ENCODE measurements around the gene CERK. TPM values are rescaled to one million over a fixed set of nuclear protein-coding genes. Genes with fewer than 3 reads are reported as not detected.

Gene CERK
- polyA plus RNA-seq, 1 donor = 50.4 TPM

DNA sequence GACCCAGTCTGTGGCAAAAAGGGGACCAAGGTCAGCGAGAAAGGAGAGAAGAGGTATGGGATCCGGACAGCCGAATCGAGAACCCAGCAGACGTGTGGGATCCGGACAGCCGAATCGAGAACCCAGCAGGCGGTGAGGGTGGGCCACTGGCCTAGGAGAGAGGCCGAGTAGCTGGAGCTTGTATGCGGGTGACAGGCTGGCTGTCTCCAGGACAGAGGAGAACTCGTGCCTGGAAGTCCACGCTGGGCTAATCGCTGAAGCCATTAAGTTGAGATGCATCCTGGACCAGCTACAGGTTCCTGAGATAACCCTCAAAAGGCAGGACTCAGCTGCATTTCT, 6.0 kb downstream of the CERK start:
- no peak for DNase-seq

DNA sequence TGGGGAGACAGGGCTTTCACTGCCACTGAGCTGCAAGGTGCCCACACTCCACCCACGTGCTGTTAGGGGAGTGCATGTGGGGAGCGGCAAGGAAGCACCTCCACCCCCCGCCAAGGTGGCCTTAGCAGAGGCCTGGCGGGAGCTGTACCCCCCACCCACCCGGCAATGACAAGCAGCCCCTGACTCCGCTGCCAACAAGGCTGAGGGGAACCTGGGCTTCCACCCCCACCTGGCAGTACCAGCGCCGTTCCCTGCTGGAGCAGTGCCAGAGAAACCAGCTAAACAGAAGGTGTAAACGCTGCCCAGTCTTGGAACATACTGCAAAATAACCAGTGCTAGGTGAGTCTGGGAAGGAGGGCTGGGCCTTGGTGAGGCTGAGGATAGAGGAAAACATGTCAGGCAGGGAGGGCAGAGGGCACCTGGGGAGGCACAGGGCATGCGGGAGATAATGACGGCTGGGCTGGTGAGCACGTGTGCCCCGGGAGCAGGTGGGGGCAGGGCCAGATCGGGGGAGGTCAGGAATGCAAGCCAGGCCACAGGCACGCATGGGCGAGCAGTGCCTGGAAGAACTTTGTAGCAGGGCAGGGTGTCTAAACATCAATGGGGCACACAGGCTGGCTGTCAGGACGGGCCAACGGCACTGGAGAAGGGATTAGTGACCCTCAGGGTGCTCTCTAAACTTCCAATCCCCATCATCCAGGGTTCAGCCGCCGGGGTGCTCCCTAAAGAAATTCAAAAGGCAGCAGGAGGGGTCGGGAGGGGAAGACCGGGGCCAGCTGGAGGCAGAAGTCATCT, 6.6 kb downstream of the CERK start:
- no peak for DNase-seq

DNA sequence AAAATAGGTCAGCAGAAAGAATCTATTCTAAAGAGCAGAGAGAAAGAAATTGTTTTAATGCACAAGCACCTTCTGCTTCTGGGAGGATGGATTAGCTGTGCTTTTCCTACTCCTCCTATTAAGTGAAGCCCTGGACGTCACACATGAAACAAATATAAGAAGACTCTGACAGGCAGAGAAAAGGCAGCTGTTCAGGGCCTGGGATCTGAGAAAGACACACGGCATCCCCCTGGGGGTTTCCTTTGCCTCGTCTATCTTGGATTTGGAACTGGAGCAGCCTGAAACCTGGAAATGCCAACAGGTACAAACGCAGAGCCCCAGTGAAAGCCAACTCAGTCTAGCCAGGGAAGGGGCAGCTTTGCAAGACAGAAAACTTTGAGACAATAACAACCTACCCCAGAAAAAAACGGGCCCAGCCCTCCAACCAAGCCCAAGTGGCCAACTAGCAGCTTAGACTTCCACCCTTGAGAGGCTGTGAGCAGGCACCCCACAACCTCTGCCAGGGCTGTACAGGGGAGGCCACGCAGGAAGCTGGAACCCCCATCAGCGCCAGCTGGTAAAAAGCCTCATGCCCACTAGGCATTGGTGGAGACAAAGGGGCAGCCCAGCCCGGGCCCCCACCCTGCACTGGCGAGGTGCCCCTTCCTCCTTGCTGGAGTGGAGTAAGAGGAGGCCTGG, 7.3 kb downstream of the CERK start:
- no peak for DNase-seq

DNA sequence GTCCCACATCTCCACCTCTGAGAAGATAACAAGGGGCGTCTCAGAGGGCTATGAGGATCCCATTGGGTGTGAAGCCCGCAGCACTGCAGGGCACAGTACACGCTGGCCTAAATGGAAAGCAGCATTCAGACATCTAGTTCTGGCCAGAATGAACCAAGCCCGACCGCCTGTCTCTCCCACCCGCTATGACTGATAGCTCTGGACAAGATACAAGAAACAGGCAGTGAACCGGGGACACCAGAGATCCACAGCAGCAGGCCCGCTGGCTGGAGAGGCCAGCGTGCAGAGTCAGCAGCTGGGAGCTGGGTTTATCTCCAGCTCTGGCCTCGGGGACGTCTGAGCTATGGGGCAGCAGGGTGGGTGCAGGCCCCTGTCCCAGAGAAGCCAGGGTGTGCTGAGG, 9.6 kb downstream of the CERK start:
- no peak for DNase-seq

DNA sequence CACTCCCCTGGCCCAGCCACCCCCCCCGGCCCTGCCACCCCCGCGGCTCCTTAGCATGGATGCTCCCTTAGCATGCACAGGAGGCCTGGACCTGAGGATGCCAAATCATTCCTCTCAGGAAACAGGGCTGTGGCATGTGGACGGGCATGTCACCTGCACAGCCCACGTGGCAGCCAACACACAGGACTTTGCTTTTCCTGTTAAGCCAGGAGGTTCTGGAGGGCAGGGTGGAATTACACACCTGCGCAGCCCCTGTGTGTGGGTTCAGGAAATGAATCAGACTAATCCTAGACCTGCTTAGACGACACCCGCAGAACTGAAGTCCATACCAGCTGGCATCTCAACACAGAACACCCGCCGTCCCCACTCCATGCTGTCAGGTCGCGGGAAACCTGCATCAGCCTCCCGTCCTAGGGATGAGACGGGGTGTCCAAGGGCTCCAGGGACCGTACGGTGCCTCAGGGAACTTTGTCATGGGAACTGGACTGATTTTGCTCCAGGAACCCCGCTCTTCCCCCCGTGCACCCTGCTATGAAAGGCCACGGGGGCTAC, 10.2 kb downstream of the CERK start:
- no peak for DNase-seq

DNA sequence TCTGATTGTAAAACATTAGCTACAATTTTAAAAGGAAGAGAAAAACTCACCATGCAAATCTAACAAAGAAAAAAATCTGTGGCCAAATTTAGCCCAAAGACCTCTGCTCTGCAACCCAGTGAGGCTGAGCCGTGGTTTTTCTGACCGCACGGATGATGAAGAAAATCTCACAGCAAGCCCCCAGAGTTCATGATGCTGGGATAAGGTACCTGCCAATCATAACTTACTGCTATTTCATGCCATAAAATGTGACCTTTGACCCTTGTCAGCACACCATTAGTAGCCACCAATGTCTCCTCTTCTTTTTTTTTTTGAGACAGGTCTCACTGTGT, 11.1 kb downstream of the CERK start:
- no peak for DNase-seq

DNA sequence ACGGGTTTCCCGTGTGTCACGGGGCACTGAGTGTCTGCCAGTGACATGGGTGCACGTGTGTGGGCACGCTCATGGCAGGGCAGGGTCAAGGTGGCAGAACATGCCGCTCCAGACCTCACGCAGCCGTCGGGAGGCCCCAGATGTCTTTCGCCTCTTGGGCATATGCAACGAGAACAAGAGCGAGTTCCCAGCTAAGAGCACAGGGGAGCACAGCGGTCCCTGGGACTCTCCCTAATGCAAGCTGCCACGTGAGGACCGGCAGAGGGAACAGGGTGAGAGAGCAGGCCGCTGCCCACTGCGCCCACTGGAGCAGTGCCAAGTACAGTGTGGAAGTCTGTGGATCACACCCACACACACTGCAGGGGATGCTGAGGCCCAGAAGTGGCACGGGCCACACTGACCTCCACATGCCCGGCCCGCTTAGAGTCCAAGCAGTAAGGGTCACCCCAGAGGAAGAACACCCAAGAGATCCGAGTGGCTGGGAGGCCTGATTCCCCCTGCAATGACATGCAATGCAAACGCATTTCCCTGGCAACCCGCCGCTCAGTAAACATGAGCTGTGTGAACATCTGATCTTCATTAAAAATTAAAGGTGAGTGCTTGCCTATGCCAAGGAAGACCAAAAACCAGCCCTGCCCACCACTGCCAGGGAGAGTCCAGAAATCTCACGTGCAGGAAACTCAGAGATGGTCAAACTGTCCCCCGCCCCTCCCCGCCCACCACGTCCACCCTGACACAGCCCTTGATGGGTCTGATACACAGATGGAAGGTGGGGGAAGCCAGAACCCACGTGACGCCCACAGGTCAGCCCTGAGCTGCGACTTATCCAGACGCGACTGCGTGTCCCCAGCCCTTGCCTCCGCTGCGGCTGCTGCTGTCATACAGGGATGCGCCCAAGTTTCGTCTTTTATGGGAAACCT, 11.7 kb downstream of the CERK start:
- no peak for DNase-seq

DNA sequence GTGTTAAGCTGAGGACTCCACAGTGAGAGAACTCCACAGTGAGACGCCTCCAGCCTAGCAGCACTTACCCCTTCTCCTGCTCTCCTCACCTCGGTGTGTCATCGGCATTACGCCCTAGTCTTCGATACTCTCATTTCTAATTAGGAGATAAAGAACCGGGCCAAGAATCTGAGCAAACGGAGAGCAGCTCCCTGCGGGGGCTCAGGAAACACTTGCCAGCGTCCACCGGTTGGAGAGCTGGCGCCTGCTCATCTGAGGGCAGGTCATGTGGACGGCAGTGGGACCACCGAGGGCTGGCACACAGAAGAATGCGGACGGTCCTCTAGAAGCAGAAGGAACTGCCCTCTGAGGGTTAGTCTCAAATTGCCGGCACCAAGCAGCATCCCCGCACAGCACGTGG, 13.0 kb downstream of the CERK start:
- no peak for DNase-seq

DNA sequence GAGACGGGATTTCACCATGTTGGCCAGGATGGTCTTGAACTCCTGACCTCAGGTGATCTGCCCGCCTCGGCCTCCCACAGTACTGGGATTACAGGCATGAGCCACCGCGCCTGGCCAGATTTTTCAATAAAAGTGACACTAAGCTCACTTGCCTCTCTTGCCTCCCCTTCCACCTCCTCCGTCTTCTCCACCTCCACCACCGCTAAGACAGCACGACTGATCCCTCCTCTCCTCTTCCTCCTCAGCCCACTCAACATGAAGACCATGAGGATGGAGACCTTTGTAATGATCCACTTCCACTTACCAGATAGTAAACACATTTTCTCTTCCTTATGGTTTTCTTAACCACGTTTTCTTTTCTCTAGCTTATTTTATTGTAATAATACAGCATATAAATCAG, 14.2 kb downstream of the CERK start:
- no peak for DNase-seq

DNA sequence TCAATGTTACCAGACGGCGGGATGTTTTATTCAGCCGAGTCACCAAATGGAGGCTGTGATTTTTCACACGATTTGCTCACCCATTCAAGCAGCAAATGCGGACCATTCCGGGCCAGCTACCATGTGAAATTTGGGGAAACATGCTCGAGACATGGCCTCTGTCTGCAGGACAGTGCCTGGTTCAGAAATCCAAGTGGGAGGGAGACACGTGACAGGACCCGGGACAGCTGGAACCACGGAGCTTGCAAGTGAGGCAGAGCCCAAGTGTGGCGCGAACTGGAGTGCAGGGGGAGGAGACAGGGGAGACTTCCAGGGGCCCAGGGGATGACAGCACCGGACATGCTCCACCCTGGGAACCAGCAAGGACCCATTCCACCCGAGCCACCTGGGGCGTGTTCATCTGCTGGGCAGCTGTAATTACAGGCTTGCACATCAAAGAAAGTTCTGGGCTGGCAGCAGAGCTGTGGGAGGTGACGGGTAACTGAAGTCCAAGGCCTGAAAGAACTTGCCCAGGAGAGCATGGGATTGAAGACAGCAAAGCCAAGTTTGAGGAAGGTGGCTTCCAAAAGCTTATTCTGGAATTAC, 16.5 kb downstream of the CERK start:
- DNase-seq = no peak

DNA sequence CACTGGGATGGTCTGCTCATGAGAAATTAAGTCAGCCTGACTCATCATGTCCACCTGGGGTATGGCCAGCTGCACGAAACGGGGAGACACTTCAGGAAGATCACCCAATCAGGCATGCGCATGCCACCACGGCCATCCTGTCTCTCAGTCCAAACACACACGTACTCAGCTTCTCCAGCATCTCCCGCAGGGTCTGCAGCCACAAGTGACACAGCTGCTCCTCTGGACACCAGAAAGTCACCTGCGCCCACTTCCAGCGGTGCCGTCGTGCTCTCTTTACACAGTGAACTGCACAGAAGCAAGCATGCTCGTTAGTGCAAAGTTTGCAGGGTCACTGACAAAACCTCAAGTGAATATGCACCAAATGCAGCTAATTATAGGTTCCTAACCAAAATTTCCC, 18.1 kb downstream of the CERK start:
- no peak for DNase-seq

DNA sequence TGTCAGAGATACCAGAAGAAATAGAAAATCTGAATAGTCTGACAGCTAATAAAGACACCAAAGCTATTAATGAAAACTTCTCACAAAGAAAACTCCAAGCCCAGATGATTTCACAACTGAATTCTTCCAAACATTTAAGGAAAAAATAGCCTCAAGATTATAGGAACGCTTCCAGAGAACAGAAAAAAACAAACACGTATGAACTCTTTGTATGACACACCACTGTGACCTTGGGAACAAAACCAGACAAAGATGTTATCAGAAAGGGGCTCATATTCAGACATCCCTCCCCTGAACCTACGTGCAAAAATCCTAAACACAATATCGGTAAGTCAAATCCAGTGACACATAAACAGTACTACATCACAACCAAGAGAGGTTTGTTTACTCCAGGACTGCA, 23.5 kb downstream of the CERK start:
- no peak for DNase-seq

DNA sequence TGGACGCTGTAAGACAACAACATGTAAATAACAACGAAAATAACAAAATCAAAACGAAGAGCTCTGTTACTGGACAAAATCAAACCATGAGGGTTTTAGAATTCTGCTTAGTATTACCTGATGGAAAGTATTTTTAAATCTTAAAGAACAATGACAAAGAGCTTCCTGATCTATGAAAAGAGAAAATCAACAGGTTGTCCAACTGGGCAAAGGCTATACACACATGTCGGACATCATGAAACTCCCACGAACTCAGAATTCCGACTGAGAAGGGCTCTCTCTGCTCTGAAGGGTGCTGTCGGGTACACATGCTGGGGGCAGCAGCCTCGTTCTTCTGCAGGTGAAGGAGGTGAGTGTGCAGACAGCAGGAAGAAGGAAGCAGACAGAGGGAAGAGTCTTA, 25.8 kb downstream of the CERK start:
- DNase-seq = no peak

DNA sequence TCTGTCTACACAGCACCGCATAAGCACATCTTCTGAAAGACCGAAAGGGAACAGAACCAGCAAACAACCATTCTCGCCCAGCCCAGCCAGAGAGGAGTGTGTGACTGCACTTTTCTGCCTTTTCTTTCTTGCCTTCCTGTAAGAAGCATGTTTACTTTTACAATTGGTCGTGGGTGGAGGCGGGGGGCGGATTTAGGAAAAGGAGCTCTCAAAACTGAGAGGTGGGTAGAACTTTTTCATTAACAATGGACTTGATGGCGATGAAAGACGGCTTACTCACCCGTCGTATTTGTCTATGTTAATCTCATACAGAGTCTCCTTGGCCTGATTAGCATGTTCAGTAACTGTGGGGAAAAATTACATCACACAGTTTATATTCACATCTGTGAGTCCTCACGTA, 27.2 kb downstream of the CERK start:
- no peak for DNase-seq

DNA sequence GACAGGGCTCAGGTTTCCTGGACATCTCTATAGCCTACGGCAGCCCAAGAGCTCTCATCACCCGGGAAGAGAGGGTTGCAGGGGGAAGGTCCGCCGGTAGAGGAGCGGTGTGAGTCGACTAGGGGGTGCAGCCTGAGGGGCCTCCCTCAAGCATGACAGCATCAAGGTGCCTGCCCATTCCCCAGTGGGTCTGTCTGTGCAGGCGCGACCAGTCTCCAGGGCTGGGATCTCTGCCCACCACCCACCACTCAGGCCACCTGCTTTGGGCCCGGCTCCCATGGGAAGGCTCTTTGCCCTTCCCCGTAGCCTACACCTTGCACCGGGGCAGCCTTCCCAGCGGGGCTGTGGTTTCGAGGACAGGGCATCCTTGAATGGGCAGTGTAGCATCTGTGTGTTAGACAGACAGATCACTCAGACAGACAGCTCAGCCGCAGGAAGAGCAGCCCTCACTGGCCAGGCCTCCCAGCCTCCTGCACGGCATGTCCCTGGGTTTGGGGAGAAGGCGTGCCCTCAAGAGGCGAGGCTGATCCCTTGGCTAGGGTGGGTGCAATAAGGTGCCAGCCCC, 29.2 kb downstream of the CERK start:
- DNase-seq = no peak

DNA sequence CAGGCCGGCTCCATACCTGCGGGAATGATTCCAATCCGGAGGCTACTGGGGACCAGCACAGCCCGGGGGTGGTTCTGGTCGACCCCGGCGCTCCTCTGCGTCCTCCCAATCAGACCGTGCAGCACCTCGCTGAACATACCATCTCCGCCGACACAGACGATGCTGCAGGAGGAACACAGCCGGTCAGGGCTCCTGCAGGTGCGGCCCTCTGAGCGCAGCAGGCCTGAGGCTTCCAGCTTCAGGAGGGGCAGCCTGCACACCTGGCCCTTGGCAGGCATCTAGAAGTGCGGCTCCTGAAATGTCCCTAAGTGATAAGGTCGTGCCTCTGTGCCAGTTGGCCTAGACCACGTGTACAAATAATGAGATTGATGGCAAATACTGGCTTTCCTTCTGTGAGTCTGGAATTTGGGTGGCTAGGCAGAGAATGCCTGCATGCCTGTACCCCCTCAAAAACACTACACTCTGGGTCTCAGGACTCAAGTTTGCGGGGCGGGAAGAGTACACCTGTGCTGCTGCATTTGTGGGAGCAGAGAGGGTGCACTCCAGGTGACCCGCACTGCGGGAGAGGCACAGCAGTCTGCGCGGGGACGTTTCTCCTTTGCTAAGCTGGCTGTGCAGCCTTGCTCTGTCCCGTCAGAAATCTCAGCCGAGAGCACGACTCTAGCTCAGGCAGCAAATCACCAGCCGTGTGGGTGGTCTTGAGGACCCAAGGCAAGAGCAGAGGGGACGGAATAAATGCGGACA, 30.1 kb downstream of the CERK start:
- DNase-seq = no peak

DNA sequence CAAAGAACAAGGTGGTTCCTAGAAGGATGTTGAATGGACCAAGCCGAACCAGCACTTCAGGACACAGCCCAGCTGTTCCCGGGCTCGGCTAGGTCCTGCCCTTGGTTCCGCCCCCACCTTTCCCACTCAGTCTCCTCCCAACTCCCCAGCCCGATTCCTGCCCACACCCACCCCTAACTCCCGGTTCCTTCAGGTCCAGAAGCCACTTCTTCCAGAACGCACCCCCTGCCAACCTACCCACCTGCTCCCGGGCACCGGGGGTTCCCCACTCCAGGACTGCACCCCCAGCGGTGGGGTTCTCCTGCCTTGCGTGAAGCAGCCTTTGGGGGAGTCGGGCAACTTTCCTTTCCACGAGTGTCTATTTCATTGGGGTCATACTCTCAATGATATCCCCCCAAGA, 30.7 kb downstream of the CERK start:
- no peak for DNase-seq

DNA sequence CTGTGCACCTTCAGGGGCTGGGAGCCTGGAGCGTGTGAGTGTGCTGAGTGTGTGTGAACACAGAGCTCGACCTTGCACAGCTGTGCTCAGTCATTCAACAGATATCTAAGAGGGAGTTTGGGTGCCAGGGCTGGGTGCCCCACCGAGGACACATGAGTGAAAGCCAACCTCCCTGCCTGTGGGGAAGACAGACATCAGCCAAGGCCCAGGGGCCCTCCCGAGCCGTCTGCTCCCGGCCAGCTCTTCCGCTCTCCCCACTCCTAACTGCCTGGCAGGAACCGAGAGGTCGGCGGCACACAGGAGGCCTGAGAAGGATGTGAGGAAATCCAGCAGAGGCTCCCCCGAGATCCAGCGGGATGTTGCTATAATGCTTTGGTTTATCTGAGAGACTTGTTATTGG, 32.0 kb downstream of the CERK start:
- DNase-seq = no peak

DNA sequence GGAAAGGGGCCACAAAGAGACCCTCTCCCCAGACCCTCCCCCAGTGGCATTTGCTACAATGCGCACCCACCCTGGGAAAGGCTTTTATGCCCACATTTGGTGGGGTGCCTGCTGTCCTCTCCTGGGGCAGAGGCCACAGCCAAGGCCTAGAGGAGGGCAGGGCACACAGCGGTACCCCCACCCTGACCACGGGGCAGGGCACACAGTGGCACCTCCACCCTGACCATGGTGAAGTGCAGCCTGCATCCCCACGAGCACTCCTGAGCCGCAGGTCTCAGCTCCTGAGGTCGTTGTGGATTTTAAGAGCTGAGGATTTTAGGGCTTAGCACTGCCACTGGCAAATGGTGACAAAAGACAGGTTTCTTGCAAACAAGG, 34.1 kb downstream of the CERK start:
- DNase-seq = no peak

DNA sequence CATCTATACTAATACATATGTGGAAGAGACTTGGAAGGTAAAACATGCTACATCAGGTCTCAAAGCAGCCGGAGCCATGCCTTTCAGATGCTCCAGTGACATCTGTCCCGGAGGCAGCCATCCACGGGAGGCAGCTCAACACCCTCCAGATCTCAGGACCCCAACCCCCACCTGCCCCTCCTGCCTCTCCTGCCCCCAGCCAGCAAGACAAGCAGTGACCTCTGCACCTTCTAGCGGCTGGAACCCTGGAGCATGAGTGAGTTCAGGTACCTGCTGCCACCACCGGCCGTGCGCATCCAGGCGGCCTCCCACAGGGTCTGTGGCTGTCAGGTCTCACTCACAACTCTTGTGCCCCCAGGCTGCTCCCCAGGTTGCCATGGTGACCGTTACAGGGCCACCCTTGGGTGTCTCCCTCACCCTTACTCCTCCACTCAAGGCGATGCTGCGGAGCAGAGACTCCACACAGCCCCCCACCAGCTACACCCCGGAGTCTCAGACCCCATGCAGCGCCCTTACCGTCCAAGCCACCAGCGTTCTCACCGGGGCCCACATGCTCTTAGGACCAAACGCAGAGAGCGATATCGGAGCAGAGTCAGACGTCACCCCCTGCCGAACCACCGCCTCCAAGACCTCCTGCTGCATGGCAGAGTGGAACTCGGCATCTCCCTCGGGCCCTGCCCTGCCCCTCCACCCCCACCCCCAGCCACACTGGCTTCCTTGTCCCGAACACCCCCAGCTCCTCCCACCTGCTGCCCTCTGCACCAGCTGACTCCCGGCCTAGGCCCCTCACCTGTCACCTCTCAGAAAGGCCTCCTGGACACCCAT, 34.7 kb downstream of the CERK start:
- DNase-seq = no peak

DNA sequence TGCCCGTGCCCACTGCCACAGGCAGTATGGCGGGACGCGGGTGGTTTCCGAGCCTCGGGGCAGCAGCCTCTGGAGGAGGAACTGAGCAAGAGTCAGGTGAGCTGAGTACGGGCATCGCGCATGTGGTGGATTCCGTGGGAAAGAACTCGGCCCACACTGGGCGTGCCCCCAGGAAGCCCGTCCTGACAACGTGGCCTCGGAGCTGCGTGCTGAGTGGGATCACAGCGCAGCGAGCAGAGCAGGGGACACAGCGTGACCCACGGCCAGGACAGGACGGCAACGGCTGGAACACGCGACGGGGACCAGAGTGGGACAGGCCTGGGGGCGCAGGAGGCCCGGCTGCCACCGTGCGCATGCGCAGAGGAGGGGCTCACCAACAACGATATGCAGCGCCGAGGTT, 36.8 kb downstream of the CERK start:
- no peak for DNase-seq

All from left kidney (tissue), 2 donors.